Measurements from ENCODE around the gene ALOX12B.

DNA sequence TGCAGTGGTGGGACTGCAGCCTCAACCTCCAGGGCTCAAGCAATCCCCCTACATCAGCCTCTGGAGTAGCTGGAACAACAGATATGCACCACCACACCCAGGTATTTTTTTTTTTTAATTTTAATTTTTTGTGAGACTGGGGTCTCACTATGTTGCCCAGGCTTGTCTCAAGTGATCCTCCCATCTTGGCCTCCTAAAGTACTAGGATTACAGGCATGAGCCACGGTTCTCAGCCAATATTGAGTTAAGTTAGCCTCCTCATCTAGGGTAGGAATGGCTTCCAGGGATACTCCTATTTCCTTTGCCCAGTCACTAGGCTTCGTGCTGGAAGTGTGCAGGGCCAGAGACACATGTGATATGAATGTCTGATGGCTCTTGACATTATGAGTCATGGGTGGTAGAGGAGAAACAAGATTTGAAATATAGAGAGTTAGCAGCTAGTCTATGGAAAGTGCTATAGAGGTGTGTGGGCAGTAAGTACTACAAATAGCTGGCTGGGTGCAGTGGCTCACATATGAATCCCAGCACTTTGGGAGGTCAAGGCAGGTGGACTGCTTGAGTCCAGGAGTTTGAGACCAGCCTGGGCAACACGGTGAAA lies 44.4 kb upstream of the ALOX12B start:
- TF ChIP-seq EP300 (IDR thresholded peaks at IDR 0.05; ENCODE audit: low read depth) (no peak), POLR2A (IDR thresholded peaks at IDR 0.05) (no peak)
- TF ChIP-seq, protein P1, sequence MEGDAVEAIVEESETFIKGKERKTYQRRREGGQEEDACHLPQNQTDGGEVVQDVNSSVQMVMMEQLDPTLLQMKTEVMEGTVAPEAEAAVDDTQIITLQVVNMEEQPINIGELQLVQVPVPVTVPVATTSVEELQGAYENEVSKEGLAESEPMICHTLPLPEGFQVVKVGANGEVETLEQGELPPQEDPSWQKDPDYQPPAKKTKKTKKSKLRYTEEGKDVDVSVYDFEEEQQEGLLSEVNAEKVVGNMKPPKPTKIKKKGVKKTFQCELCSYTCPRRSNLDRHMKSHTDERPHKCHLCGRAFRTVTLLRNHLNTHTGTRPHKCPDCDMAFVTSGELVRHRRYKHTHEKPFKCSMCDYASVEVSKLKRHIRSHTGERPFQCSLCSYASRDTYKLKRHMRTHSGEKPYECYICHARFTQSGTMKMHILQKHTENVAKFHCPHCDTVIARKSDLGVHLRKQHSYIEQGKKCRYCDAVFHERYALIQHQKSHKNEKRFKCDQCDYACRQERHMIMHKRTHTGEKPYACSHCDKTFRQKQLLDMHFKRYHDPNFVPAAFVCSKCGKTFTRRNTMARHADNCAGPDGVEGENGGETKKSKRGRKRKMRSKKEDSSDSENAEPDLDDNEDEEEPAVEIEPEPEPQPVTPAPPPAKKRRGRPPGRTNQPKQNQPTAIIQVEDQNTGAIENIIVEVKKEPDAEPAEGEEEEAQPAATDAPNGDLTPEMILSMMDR (IDR thresholded peaks at IDR 0.05): no peak

Data from transverse colon (tissue), 3 donors.